ENCODE results near the gene ELMO2.

DNA sequence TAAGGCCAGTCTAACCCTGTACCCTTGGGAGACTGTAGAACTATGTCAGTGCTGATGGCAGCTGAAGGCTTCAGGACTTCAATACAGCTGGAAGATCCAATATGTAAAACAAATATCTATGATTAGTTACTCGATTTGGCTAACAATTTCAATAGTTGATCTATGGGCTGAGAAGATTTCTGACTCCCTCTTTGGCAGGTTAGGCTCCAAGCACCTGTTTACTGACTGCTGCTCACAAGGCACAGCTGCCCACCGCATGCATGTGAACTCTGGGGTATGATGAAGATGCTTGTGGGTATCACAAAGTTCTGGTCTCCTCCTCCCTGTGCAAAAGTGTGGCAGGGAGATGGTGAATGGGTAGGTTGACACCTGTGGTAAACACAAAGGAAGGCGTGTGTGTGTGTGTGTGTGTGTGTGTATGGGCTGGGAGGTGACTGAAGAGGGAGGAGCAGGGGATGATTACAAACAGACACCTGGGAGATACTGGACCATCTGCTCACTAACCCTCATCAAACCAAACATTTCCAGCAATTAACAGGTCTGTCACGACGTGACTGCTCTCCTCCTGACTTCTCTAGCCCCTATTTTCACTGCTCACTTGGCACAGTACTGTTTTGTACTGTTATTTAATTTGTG is 18.1 kb downstream of the ELMO2 start:
- TF ChIP-seq CTCF (IDR thresholded peaks at IDR 0.05) = no peak
- TF ChIP-seq POLR2A (IDR thresholded peaks at IDR 0.05) = no peak
